Mesothelial cell of epicardium (in vitro differentiated cells): ENCODE results near the gene LZTR1. TPM values are rescaled to one million over a fixed set of nuclear protein-coding genes. Genes with fewer than 3 reads are reported as not detected.
A peak's percentile ranks its signal among the peaks of the same experiment; 100 is the strongest.

Experiments used
- DNase-seq, 2 experiments: peaks; one replicate each; pipeline ENCODE4 v3.0.0; 2021; ENCODE audit warnings: low spot score in 2 of 2; ENCODE audit not compliant: unreplicated experiment in 2 of 2
- H3K27ac Mint-ChIP-seq: 2 replicates; pipeline ENCODE4 v1.8.0; 2021; ENCODE audit warnings: mixed read lengths
- H3K27me3 Mint-ChIP-seq: 2 replicates; pipeline ENCODE4 v1.8.0; 2021; ENCODE audit warnings: low read depth, mixed read lengths
- H3K36me3 Mint-ChIP-seq: 2 replicates; pipeline ENCODE4 v1.8.0; 2021; ENCODE audit warnings: mixed read lengths
- H3K4me1 Mint-ChIP-seq: 2 replicates; pipeline ENCODE4 v1.8.0; 2021; ENCODE audit warnings: mixed read lengths
- H3K4me3 Mint-ChIP-seq: 2 replicates; pipeline ENCODE4 v1.8.0; 2021; ENCODE audit warnings: mild to moderate bottlenecking, moderate library complexity, mixed read lengths
- H3K9me3 Mint-ChIP-seq: 2 replicates; pipeline ENCODE4 v1.8.0; 2021; ENCODE audit warnings: mixed read lengths
- CTCF ChIP-seq: fragments of 200-600 bp; sonication (generic); IDR thresholded peaks from one replicate; pipeline ENCODE4 v1.5.0; 2021; ENCODE audit warnings: antibody characterized with exemption; ENCODE audit not compliant: unreplicated experiment
- total RNA-seq: library from RNA; stranded (reverse); gene quantifications from 3 replicates; pipeline ENCODE4 v1.2.1, GENCODE V29; 2021

LZTR1 gene
- total RNA-seq, 1 donor from 2014 or later: 97.3 TPM

GRCh38 chr22:20978419-20978818 lies 3.7 kb upstream of the LZTR1 start:
- H3K4me3 Mint-ChIP-seq: no peak overlapping the region
- TF ChIP-seq CTCF: no peak

GRCh38 chr22:20979243-20979809 lies 2.8 kb upstream of the LZTR1 start:
- peak; percentile 51 to 70 for DNase-seq
- peak overlapping the region; percentile 71 for H3K27ac Mint-ChIP-seq
- H3K4me3 Mint-ChIP-seq: peak overlapping the region; percentile 99
- H3K27me3 Mint-ChIP-seq: peaks cover 12% of the 10 kb centered on the region
- no peak for TF ChIP-seq CTCF
- no peaks in the 10 kb centered on the region for H3K36me3 Mint-ChIP-seq
- H3K9me3 Mint-ChIP-seq: peaks cover 3% of the 10 kb centered on the region
- H3K4me1 Mint-ChIP-seq: peaks cover 35% of the 10 kb centered on the region

More at GRCh38 chr22:20978419-20978818, 3.7 kb upstream of the LZTR1 start:
- Mint-ChIP-seq H3K36me3 (no peaks in the 10 kb centered on the region), H3K27ac (no peak overlapping the region), H3K27me3 (peaks cover 12% of the 10 kb centered on the region), H3K4me1 (peaks cover 33% of the 10 kb centered on the region), H3K9me3 (peaks cover 3% of the 10 kb centered on the region)
- no peak for DNase-seq

- peak overlapping the region; percentile 99 for H3K4me3 Mint-ChIP-seq
- peaks cover 35% of the 10 kb centered on the region for H3K4me1 Mint-ChIP-seq
- peaks cover 12% of the 10 kb centered on the region for H3K27me3 Mint-ChIP-seq
- DNase-seq: no peak
- no peak overlapping the region for H3K27ac Mint-ChIP-seq
- no peak for TF ChIP-seq CTCF
- H3K9me3 Mint-ChIP-seq: peaks cover 3% of the 10 kb centered on the region
- no peaks in the 10 kb centered on the region for H3K36me3 Mint-ChIP-seq
These were observed 2.1 kb upstream of the LZTR1 start for GRCh38 chr22:20979940-20980453.

- peaks cover 3% of the 10 kb centered on the region for H3K9me3 Mint-ChIP-seq
- H3K27ac Mint-ChIP-seq: no peak overlapping the region
- peaks cover 12% of the 10 kb centered on the region for H3K27me3 Mint-ChIP-seq
- H3K36me3 Mint-ChIP-seq: no peaks in the 10 kb centered on the region
- DNase-seq: no peak
- H3K4me3 Mint-ChIP-seq: peak overlapping the region; percentile 99
- peaks cover 35% of the 10 kb centered on the region for H3K4me1 Mint-ChIP-seq
- no peak for TF ChIP-seq CTCF
These were observed 1.6 kb upstream of the LZTR1 start for GRCh38 chr22:20980523-20980922.

- Mint-ChIP-seq H3K4me1 (peaks cover 35% of the 10 kb centered on the region), H3K4me3 (peak overlapping the region; percentile 99), H3K9me3 (peaks cover 3% of the 10 kb centered on the region), H3K27me3 (peaks cover 7% of the 10 kb centered on the region), H3K36me3 (peaks cover under 1% of the 10 kb centered on the region), H3K27ac (peak overlapping the region; percentile 89)
- no peak for TF ChIP-seq CTCF
- DNase-seq: no peak
These were observed 967 bp upstream of the LZTR1 start for GRCh38 chr22:20980938-20981722.
